Progenitor cell of endocrine pancreas (in vitro differentiated cells): ENCODE data around the gene SDHAF4. TPM values are rescaled to one million over a fixed set of nuclear protein-coding genes. Genes with fewer than 3 reads are reported as not detected.

ENCODE experiments used
- DNase-seq: peaks from one replicate; pipeline ENCODE4 v3.0.0; 2021; ENCODE audit warnings: low spot score; ENCODE audit not compliant: unreplicated experiment
- H3K27ac Mint-ChIP-seq: 2 replicates; pipeline ENCODE4 v1.8.0; 2021; ENCODE audit warnings: mild to moderate bottlenecking, moderate library complexity, mixed read lengths
- H3K27me3 Mint-ChIP-seq: 2 replicates; pipeline ENCODE4 v1.8.0; 2021; ENCODE audit warnings: mixed read lengths
- H3K36me3 Mint-ChIP-seq: 2 replicates; pipeline ENCODE4 v1.8.0; 2022; ENCODE audit warnings: mixed read lengths; ENCODE audit not compliant: insufficient read depth
- H3K4me1 Mint-ChIP-seq: 2 replicates; pipeline ENCODE4 v1.8.0; 2021; ENCODE audit warnings: low read depth, mixed read lengths
- H3K4me3 Mint-ChIP-seq: 2 replicates; pipeline ENCODE4 v1.8.0; 2021; ENCODE audit warnings: low read depth, mild to moderate bottlenecking, moderate library complexity, mixed read lengths
- H3K9me3 Mint-ChIP-seq: 2 replicates; pipeline ENCODE4 v1.8.0; 2021; ENCODE audit warnings: low read depth, mixed read lengths
- long read RNA-seq: library from polyadenylated mRNA; unstranded; transcript quantifications from one replicate; pipeline ENCODE4 v2.0.0, GENCODE V29; 2020
- total RNA-seq: library from RNA; stranded (reverse); gene quantifications from 2 replicates; pipeline ENCODE4 v1.2.1, GENCODE V29; 2021
- TF ChIP-seq, protein P1 (sequence below): fragments of 200-600 bp; sonication (generic); IDR thresholded peaks from one replicate; pipeline ENCODE4 v1.5.0; 2021; ENCODE audit warnings: antibody characterized with exemption, mild to moderate bottlenecking; ENCODE audit not compliant: unreplicated experiment

SDHAF4 gene
- total RNA-seq, result 14.9 and 17.2 TPM in 2 replicates
- long read RNA-seq, partial matches to known transcripts, result 0 of 5 reads
- long read RNA-seq, other reads (novel, unspliced or antisense), result 4 of 5 reads

GRCh38 chr6:70566751-70567382 lies at the start of gene SDHAF4:
Gene SDHAF4, plus strand, starts transcription at chr6:70566930. Its CDS starts 11 bp downstream, at chr6:70566941.
- DNase-seq, result peak; percentile 88
- Mint-ChIP-seq H3K36me3 (peaks cover 12% of the 10 kb centered on the region), H3K4me3 (peak within 1 kb of the TSS; percentile 79), H3K27me3 (no peaks in the 10 kb centered on the region), H3K9me3 (peaks cover 3% of the 10 kb centered on the region), H3K4me1 (peaks cover 4% of the 10 kb centered on the region), H3K27ac (peak within 1 kb of the TSS; percentile 90)
- TF ChIP-seq, protein P1, sequence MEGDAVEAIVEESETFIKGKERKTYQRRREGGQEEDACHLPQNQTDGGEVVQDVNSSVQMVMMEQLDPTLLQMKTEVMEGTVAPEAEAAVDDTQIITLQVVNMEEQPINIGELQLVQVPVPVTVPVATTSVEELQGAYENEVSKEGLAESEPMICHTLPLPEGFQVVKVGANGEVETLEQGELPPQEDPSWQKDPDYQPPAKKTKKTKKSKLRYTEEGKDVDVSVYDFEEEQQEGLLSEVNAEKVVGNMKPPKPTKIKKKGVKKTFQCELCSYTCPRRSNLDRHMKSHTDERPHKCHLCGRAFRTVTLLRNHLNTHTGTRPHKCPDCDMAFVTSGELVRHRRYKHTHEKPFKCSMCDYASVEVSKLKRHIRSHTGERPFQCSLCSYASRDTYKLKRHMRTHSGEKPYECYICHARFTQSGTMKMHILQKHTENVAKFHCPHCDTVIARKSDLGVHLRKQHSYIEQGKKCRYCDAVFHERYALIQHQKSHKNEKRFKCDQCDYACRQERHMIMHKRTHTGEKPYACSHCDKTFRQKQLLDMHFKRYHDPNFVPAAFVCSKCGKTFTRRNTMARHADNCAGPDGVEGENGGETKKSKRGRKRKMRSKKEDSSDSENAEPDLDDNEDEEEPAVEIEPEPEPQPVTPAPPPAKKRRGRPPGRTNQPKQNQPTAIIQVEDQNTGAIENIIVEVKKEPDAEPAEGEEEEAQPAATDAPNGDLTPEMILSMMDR, result peak; percentile 41

GRCh38 chr6:70518723-70519122 lies 48.0 kb upstream of the SDHAF4 start:
- peaks cover 14% of the 10 kb centered on the region for H3K27me3 Mint-ChIP-seq
- peaks cover 4% of the 10 kb centered on the region for H3K4me1 Mint-ChIP-seq
- TF ChIP-seq, protein P1, result no peak
- H3K9me3 Mint-ChIP-seq, result no peaks in the 10 kb centered on the region
- no peak for DNase-seq
- H3K27ac Mint-ChIP-seq, result no peak overlapping the region
- no peak overlapping the region for H3K4me3 Mint-ChIP-seq
- peaks cover 11% of the 10 kb centered on the region for H3K36me3 Mint-ChIP-seq

DNA sequence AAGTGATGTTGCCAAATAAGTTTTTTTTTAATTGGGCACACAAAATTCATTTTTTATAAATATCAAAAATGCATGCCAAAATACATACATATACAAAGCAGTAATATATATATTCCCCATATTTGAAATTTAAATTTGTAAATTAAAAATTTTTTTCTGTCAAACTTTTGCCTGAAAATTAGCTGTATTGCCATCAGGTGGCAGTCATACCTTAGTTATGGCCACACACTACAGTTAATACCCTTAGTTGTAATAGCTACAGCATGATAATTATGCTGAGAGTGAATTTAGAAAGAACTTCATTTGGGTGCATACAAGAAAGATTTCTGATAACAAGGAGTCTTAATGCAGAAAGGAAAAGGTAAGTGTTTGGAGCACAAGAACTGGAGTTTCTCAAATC lies 46.2 kb upstream of the SDHAF4 start:
- TF ChIP-seq, protein P1, result peak; percentile 67
- peaks cover 14% of the 10 kb centered on the region for H3K27me3 Mint-ChIP-seq
- H3K36me3 Mint-ChIP-seq, result peaks cover 6% of the 10 kb centered on the region
- H3K4me3 Mint-ChIP-seq, result no peak overlapping the region
- H3K4me1 Mint-ChIP-seq, result peaks cover 4% of the 10 kb centered on the region
- no peak for DNase-seq
- H3K27ac Mint-ChIP-seq, result no peak overlapping the region
- no peaks in the 10 kb centered on the region for H3K9me3 Mint-ChIP-seq

- Mint-ChIP-seq H3K4me3 (no peak overlapping the region), H3K9me3 (no peaks in the 10 kb centered on the region), H3K36me3 (peaks cover 5% of the 10 kb centered on the region), H3K27ac (no peak overlapping the region), H3K4me1 (peaks cover 4% of the 10 kb centered on the region), H3K27me3 (no peaks in the 10 kb centered on the region)
- no peak for DNase-seq
- TF ChIP-seq, protein P1, result no peak
Measured at GRCh38 chr6:70524721-70525286, 41.9 kb upstream of the SDHAF4 start.

GRCh38 chr6:70527071-70527737 lies 39.5 kb upstream of the SDHAF4 start:
- no peak for DNase-seq
- TF ChIP-seq, protein P1, result no peak
- Mint-ChIP-seq H3K36me3 (peaks cover 5% of the 10 kb centered on the region), H3K4me1 (no peaks in the 10 kb centered on the region), H3K27ac (no peak overlapping the region), H3K27me3 (no peaks in the 10 kb centered on the region), H3K4me3 (no peak overlapping the region), H3K9me3 (no peaks in the 10 kb centered on the region)
